Chondrocyte (in vitro differentiated cells): ENCODE results near the gene MCTP2. TPM values are rescaled to one million over a fixed set of nuclear protein-coding genes. Genes with fewer than 3 reads are reported as not detected.
A peak's percentile ranks its signal among the peaks of the same experiment; 100 is the strongest.

Experiments
- DNase-seq: peaks from one replicate; pipeline ENCODE4 v3.0.0; 2021; ENCODE audit warnings: mixed read lengths, low spot score
- H3K27ac Mint-ChIP-seq: one replicate; pipeline ENCODE4 v1.8.0; 2021; ENCODE audit warnings: mild to moderate bottlenecking, moderate library complexity, mixed read lengths; ENCODE audit not compliant: unreplicated experiment
- H3K27me3 Mint-ChIP-seq: 2 replicates; pipeline ENCODE4 v1.8.0; 2021; ENCODE audit warnings: low read depth, mixed read lengths
- H3K36me3 Mint-ChIP-seq: 2 replicates; pipeline ENCODE4 v1.8.0; 2021; ENCODE audit warnings: low read depth, mixed read lengths
- H3K4me1 Mint-ChIP-seq: 2 replicates; pipeline ENCODE4 v1.8.0; 2021; ENCODE audit warnings: low read depth, mild to moderate bottlenecking, mixed read lengths
- H3K4me3 Mint-ChIP-seq: one replicate; pipeline ENCODE4 v1.8.0; 2021; ENCODE audit warnings: mild to moderate bottlenecking, moderate library complexity, mixed read lengths; ENCODE audit not compliant: unreplicated experiment
- H3K9me3 Mint-ChIP-seq: 2 replicates; pipeline ENCODE4 v1.8.0; 2021; ENCODE audit warnings: low read depth, mixed read lengths
- CTCF ChIP-seq: fragments of 200-600 bp; sonication (generic); IDR thresholded peaks from 2 replicates; pipeline ENCODE4 v1.5.0; 2021; ENCODE audit warnings: antibody characterized with exemption, mild to moderate bottlenecking, moderate library complexity
- total RNA-seq: library from RNA; stranded (reverse); gene quantifications from 3 replicates; pipeline ENCODE4 v1.2.1, GENCODE V29; 2021

MCTP2 gene
- total RNA-seq, 1 donor from 2014 or later, result 4.5 TPM

- no peak for TF ChIP-seq CTCF
- Mint-ChIP-seq H3K36me3 (no peaks in the 10 kb centered on the region), H3K9me3 (no peaks in the 10 kb centered on the region), H3K27ac (no peak overlapping the region), H3K27me3 (no peaks in the 10 kb centered on the region), H3K4me3 (no peak overlapping the region), H3K4me1 (peaks cover 3% of the 10 kb centered on the region)
- no peak for DNase-seq
These were observed 104.3 kb downstream of the MCTP2 start for GRCh38 chr15:94335616-94336015.

- Mint-ChIP-seq H3K36me3 (no peaks in the 10 kb centered on the region), H3K9me3 (no peaks in the 10 kb centered on the region)
These were observed 105.6 kb downstream of the MCTP2 start for GRCh38 chr15:94336817-94337467.

GRCh38 chr15:94338243-94338846 lies 107.0 kb downstream of the MCTP2 start:
- Mint-ChIP-seq H3K36me3 (no peaks in the 10 kb centered on the region), H3K27ac (no peak overlapping the region), H3K4me3 (no peak overlapping the region), H3K9me3 (no peaks in the 10 kb centered on the region), H3K4me1 (peaks cover 3% of the 10 kb centered on the region), H3K27me3 (no peaks in the 10 kb centered on the region)
- no peak for TF ChIP-seq CTCF
- no peak for DNase-seq

More at GRCh38 chr15:94336817-94337467, 105.6 kb downstream of the MCTP2 start:
- H3K27me3 Mint-ChIP-seq, result no peaks in the 10 kb centered on the region
- H3K4me1 Mint-ChIP-seq, result peaks cover 3% of the 10 kb centered on the region
- no peak overlapping the region for H3K27ac Mint-ChIP-seq
- H3K4me3 Mint-ChIP-seq, result no peak overlapping the region
- DNase-seq, result no peak
- no peak for TF ChIP-seq CTCF

GRCh38 chr15:94346282-94346681 lies 114.9 kb downstream of the MCTP2 start:
- no peak overlapping the region for H3K4me3 Mint-ChIP-seq
- no peak overlapping the region for H3K27ac Mint-ChIP-seq
- peaks cover 2% of the 10 kb centered on the region for H3K36me3 Mint-ChIP-seq
- peak; percentile 61 for TF ChIP-seq CTCF
- no peaks in the 10 kb centered on the region for H3K9me3 Mint-ChIP-seq
- no peak for DNase-seq
- H3K4me1 Mint-ChIP-seq, result no peaks in the 10 kb centered on the region
- no peaks in the 10 kb centered on the region for H3K27me3 Mint-ChIP-seq

- Mint-ChIP-seq H3K9me3 (no peaks in the 10 kb centered on the region), H3K4me3 (no peak overlapping the region), H3K27me3 (no peaks in the 10 kb centered on the region), H3K36me3 (peaks cover 3% of the 10 kb centered on the region), H3K27ac (no peak overlapping the region), H3K4me1 (no peaks in the 10 kb centered on the region)
- DNase-seq, result no peak
- TF ChIP-seq CTCF, result no peak
These were observed 116.7 kb downstream of the MCTP2 start for GRCh38 chr15:94348084-94348483.
